Iris pigment epithelial cell (primary cell): Measurements from ENCODE around the gene PUM1.

Source experiments
- DNase-seq: peaks from one replicate; pipeline ENCODE4 v3.0.0-alpha.2; 2011; ENCODE audit warnings: low read depth

The PUM1 gene

DNA sequence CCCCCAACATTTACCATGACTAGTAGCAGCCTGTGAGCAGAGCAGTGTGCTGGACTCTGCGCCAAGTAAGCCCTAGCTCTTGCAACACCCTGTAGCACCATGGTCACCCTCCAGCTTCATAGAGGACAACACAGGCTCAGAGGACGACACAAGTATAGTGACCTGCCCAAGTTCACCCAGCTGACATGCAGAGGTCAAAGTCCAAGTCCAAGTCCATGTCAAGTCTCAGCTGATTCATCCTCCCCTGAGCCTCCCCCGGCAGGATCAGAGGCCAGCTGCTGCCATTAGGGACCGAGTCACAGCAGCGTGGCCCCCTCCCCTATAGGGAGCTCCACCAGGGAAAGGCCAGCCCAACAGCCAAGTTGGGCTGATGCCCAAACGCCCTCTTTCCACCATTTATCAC is 172.8 kb downstream of the PUM1 start:
- no peak for DNase-seq

DNA sequence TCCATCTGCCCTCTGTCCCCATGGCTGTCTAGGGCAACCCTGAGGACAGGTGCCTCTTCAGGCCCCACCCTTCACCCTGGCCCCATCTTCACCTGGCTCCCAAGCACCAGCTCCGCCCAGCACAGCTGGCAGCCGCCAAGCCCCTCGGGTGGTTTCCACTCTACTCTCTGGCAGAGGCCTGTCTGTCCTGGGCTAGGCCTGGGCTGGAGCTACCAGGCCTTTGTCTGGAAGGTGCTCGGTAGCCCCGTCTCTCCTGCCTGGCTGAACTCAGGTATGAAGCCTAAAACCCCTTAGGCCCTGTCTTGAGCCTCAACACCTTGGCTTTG is 174.3 kb downstream of the PUM1 start:
- no peak for DNase-seq

DNA sequence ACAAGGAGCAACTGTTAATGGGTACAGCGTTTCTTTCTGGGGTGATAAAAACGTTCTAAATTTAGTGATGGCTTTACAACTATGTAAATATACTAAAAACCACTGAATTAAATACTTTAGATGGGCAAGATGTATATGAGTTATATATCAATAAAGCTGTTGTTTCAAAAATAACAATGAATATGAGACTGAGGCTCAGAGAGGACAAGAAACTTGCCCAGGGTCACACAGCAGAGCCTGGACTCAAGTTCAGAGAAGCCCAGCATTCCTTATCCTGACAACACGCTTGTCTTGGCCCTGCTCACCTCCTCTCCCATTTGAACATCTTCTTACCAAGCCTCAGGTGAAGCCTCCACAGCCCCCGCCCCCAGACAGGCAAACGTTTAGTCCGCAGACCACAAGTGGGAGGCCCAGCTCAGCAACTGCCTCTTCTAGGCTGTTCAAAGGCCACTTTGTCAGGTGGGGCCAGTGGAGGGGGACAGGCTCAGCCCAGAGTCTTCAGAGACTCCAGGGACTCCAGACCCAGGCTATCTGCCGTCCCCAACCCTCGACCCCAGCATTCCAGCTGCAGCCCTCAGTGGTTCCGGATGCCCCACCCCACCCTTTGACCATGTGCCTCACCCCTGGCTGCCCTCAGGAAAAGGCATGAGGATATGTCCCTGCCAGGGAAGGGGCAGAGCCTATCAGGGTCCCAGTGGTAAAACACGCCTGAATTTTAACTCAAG is 174.9 kb downstream of the PUM1 start:
- no peak for DNase-seq

DNA sequence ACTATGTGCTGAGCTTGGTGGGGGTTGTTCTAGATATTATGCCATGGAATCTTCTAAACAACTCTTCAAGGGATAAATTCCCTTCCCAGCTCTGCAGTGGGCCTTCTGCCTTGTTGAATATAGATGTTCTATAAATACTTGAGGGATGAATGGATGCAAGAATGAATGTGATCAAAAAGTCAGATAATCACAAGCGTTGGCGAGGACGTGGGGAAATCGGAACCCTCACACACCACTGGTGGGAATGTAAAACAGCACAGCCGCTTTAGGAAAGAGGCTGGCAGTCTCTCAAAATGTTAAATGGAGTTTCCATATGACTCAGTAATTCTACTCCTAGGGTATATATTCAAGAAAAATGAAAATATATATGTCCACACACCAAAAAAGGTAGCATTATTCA is 176.0 kb downstream of the PUM1 start:
- peak; percentile 16 for DNase-seq

DNA sequence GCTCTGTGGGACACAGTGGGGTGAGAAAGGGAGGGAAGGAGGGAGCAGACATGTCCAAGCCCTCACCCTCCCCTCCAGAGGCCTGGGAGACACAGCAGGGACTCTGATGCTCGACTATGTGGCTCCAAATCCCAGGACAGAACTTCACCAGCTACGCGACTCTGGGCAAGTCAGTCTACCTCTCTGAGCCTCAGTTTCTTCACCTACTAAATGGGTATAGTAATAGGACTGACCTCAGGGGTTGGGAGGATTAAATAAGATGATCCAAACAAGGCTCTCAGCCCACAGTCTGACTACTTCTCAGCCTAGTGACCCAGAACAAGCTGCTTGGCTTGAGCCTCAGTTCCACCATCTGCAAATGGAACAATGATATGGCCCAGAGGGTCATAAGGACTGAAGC is 176.5 kb downstream of the PUM1 start:
- no peak for DNase-seq

GRCh38 chr1:30888391-30888790 is 177.1 kb downstream of the PUM1 start:
- DNase-seq = peak; percentile 86

DNA sequence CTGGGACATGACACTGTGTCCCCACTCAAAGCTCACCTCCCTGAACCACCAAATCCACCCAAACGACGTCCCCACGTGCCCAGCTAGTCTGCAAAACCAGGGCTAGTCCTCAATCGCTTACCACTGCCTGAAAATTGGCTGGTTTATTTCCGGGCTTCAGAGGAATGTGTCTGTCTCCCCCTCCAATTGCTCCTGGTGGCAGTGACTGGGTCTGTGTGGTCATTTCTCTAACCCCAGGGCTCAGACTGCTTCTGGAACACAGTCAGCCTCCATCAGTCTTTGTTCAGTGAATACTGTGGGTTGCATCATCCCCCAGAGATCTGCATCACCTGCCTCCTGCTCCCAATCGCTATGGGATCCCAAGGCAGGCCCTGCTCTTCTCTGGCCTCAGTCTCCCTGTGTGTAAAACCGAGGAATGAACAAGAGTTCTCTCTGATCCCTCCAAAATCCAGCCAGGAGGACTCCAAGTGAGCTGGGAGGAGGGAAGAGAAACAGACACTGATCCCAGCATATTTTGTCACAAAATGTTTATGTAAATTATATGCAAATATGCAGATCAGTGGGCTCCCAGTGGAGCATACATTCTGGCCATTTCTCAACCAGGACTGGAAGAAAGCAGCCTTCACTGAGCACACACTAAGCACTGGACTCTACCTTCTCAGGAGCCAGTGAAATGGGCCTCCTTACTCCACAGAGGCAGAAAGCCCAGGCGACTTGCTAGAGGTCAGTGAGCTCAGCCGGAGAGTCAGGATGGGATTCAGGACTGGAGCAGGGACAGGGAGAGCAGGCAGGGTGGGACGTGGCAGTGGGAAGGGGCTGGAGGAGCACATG is 177.8 kb downstream of the PUM1 start:
- peak; percentile 52 for DNase-seq

GRCh38 chr1:30886710-30887428 is 178.6 kb downstream of the PUM1 start:
- no peak for DNase-seq

- DNase-seq = no peak
Observed at GRCh38 chr1:30885570-30886522, 179.7 kb downstream of the PUM1 start.

- DNase-seq = no peak
Observed at GRCh38 chr1:30884723-30885122, 180.8 kb downstream of the PUM1 start.

DNA sequence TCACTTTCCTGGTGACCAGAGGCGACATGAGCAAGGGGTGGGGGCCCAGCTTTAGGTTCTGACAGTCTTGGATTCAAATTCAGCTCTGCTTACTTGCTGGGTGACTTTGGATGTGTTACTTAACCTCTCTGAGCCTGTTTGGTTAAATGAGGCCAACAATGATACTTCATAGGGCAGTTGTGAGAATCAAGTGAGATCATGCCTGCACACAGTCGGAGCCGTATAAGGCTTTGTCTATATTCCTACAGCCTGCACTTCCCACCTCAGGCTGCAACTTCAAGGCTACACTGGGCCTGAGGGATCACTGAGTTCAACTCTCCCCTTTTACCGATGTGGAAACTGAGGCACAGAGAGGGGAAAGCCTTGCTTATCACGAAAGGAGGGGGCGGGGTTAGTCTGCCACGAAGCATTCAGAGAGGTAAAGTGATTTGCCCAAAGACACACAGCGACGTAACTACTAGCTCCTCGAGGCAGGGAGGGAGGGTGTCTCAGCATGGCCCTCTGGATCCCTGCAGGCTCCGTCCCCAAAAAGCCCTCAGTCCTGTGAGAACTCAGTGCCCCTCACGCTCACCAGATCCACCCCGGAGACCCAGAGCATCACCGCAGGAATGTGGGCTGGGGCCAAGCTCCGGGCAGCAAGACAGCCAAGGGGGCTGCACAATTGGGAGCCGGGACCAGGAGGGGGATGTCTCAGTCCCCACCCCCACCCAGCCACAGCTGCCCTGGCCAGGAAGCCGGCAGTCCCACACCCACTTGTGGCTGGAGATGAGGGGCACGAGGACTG is 181.9 kb downstream of the PUM1 start:
- no peak for DNase-seq

DNA sequence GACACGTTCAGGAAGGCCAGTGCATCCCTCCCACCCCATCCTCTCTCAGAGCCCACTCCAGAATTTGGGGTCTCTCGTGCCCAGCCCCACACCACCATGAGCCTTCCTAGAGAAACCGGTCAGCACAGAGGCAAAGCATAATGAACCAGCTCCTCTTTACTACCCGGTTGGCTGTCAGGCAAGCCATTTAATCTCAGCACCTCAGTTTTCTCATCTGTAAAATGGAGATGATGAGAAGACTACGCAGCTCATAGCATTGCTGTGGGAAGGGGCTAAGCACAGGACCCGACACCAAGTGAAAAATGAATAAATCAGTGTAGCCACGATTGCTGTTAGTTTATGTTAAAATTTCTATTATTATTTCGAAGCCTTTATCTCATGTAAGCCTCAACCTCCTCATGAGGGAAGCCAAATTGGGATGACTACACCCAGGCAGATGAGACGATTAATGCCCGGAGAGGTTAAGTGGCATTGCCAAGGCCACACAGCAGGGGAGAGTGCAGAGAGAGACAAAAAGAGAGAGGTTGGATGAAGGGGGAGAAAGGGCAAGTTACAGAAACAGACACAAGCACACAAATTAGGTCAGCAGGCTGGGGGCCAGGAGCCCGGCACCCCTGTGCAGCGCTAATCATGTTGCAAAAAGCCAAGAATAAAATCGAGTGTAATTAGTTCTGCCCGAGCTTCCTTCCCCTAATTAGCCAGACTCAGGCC is 182.7 kb downstream of the PUM1 start:
- no peak for DNase-seq
